Esophagus muscularis mucosa (tissue), 3 donors: ENCODE measurements around the gene PTPRN2.

Experiments used
- CTCF ChIP-seq, 3 experiments: fragments of 200-600 bp in 2 of 3; fragments of 450-650 bp in 1 of 3; sonication (generic) in 2 of 3; IDR thresholded peaks; one replicate each; pipeline ENCODE4 v1.5.1; 2017 to 2019; ENCODE audit warnings: antibody characterized with exemption in 3 of 3, mild to moderate bottlenecking in 2 of 3, moderate library complexity in 1 of 3
- POLR2A ChIP-seq: fragments of 450-650 bp; IDR thresholded peaks from one replicate; pipeline ENCODE4 v1.6.1; 2017; ENCODE audit warnings: antibody characterized with exemption, moderate library complexity, mild to moderate bottlenecking, low read depth

GRCh38 chr7:157809863-157810851 is 777.5 kb downstream of the PTPRN2 start:
- no peak for TF ChIP-seq CTCF (IDR thresholded peaks at IDR 0.05)
- no peak for TF ChIP-seq POLR2A
